T-helper 1 cell (primary cell): Measurements from ENCODE around the gene ALOXE3.

Experiments
- DNase-seq, 5 donors: peaks; one replicate each; pipeline ENCODE4 v3.0.0-alpha.2; 2012 to 2020

The ALOXE3 gene

GRCh38 chr17:8046929-8047768 is 71.2 kb downstream of the ALOXE3 start:
- no peak for DNase-seq

GRCh38 chr17:8046306-8046928 is 71.9 kb downstream of the ALOXE3 start:
- DNase-seq: no peak
